ENCODE measurements around the gene PSENEN. TPM values are rescaled to one million over a fixed set of nuclear protein-coding genes. Genes with fewer than 3 reads are reported as not detected.

Gene PSENEN
- total RNA-seq, result 46.8 and 59.7 TPM in 2 replicates

DNA sequence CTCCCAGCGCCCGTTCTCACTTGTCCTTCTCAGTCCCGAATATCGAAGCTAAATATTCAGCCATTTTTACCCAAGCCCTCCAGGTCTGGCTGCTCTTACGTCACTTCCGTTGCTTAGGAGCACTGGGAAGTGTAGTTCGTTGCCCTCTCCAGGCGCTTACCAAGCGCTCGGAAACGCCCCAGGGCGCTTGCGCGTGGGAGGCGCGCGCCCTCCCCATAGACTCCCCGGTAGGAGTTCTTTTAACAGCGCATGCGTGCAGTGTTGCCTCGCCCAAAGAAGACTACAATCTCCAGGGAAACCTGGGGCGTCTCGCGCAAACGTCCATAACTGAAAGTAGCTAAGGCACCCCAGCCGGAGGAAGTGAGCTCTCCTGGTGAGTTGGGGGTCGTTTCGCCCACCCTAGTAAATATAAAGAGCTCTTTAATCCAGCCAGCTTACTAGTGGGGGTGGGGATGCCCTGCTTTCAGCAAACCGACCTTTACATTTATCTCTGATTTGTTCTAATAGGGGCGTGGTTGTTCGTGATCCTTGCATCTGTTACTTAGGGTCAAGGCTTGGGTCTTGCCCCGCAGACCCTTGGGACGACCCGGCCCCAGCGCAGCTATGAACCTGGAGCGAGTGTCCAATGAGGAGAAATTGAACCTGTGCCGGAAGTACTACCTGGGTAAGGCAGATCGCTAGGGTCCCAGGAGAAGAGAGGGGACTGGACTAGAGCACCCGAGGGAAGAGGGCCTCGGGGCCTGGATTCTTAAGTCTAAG is at the start of gene PSENEN, which contains the start of gene U2AF1L4:
Gene PSENEN, plus strand, starts transcription at position 324 of the 759 bp plus-strand sequence. Its CDS starts 280 bp downstream, at position 604.
Gene U2AF1L4, minus strand, starts transcription at position 91 of the 759 bp plus-strand sequence. Its CDS starts 27 bp downstream, at position 64.
- H3K4me3 ChIP-seq (ENCODE audit: low read depth, low read length), result peak within 1 kb of the TSS; percentile 67
- DNase-seq (ENCODE audit: low read depth), result peak; percentile 98
- no peak for TF ChIP-seq CTCF (IDR thresholded peaks at IDR 0.05; ENCODE audit: insufficient read depth, low read length, poor library complexity, severe bottlenecking)
- no peaks in the 10 kb centered on the region for H3K27me3 ChIP-seq (ENCODE audit: control insufficient read depth, insufficient read depth, low read length)
- no peaks in the 10 kb centered on the region for H3K36me3 ChIP-seq (ENCODE audit: control insufficient read depth, insufficient read depth, low read length)

- no peaks in the 10 kb centered on the region for H3K36me3 ChIP-seq (ENCODE audit: control insufficient read depth, insufficient read depth, low read length)
- TF ChIP-seq CTCF (IDR thresholded peaks at IDR 0.05; ENCODE audit: insufficient read depth, low read length, poor library complexity, severe bottlenecking), result no peak
- H3K4me3 ChIP-seq (ENCODE audit: low read depth, low read length), result no peak overlapping the region
- DNase-seq (ENCODE audit: low read depth), result no peak
- no peaks in the 10 kb centered on the region for H3K27me3 ChIP-seq (ENCODE audit: control insufficient read depth, insufficient read depth, low read length)
Measured at GRCh38 chr19:35695895-35696422, 49.5 kb upstream of the PSENEN start.

- H3K36me3 ChIP-seq (ENCODE audit: control insufficient read depth, insufficient read depth, low read length), result no peaks in the 10 kb centered on the region
- no peak for TF ChIP-seq CTCF (IDR thresholded peaks at IDR 0.05; ENCODE audit: insufficient read depth, low read length, poor library complexity, severe bottlenecking)
- no peak overlapping the region for H3K4me3 ChIP-seq (ENCODE audit: low read depth, low read length)
- no peaks in the 10 kb centered on the region for H3K27me3 ChIP-seq (ENCODE audit: control insufficient read depth, insufficient read depth, low read length)
- DNase-seq (ENCODE audit: low read depth), result no peak
Measured at GRCh38 chr19:35696835-35697234, 48.6 kb upstream of the PSENEN start.

DNA sequence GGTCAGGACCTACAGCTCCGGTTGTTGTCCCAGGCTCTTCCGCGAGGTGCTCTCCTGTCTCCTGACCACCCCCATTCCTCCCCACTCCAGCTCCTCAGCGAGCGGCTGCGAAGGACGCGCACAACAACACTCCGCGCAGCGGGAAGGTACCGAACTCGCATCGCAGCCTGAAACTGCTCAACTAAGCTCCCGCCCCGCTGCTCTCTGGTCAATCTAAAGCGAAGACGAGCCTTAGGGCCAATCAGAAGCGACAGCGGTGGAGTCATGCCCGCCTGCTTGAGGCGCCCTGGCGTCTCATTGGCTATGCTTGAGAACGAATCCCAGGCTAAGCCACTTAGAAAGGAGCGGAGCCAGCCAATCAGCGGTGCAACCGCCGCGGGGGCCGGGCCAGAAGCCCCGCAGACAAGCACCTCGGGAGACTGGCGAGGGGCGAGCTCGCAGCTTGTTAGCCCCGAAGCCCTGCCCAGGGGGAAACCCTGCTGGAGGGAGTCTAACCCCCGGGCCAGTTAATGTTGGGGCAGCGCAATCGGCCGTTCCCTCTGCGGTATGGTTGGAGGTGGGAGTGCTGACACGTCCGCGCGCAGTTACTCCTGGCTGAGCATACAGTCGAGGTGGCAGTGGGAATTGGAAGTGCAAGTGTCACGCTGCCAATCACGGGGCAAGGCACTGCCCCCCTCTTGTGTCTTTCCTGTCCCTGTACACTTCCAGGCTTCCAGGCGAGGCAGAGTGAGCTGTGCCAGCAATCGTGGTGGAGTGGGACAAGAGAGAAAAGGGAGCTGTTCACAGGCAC is 43.0 kb upstream of the PSENEN start:
- H3K27me3 ChIP-seq (ENCODE audit: control insufficient read depth, insufficient read depth, low read length), result peaks cover 4% of the 10 kb centered on the region
- H3K4me3 ChIP-seq (ENCODE audit: low read depth, low read length), result peak overlapping the region; percentile 38
- DNase-seq (ENCODE audit: low read depth), result peak; percentile 93
- TF ChIP-seq CTCF (IDR thresholded peaks at IDR 0.05; ENCODE audit: insufficient read depth, low read length, poor library complexity, severe bottlenecking), result no peak
- no peaks in the 10 kb centered on the region for H3K36me3 ChIP-seq (ENCODE audit: control insufficient read depth, insufficient read depth, low read length)

GRCh38 chr19:35703343-35703742 is 42.1 kb upstream of the PSENEN start:
- TF ChIP-seq CTCF (IDR thresholded peaks at IDR 0.05; ENCODE audit: insufficient read depth, low read length, poor library complexity, severe bottlenecking), result no peak
- Histone ChIP-seq H3K4me3 (ENCODE audit: low read depth, low read length) (no peak overlapping the region), H3K36me3 (ENCODE audit: control insufficient read depth, insufficient read depth, low read length) (no peaks in the 10 kb centered on the region), H3K27me3 (ENCODE audit: control insufficient read depth, insufficient read depth, low read length) (peaks cover 4% of the 10 kb centered on the region)
- no peak for DNase-seq (ENCODE audit: low read depth)
